Measurements from ENCODE around the gene GNPDA1. TPM values are rescaled to one million over a fixed set of nuclear protein-coding genes. Genes with fewer than 3 reads are reported as not detected.

Gene GNPDA1
- total RNA-seq, 1 donor from 2014 or later = 36.2 TPM

- H3K27me3 ChIP-seq = no peaks in the 10 kb centered on the region
- H3K4me1 ChIP-seq = peaks cover 20% of the 10 kb centered on the region
- peak overlapping the region; percentile 13 for H3K27ac ChIP-seq
- H3K4me3 ChIP-seq = no peak overlapping the region
- ATAC-seq = peak; percentile 91
- intact Hi-C loops (cut with DNase I) = loop anchor here (5.0 kb wide), 2 partner anchors 83 to 268 kb away; partner anchors contain the start of gene PCDH1
- DNase-seq = peak; percentile 89
- TF ChIP-seq CTCF (IDR thresholded peaks at IDR 0.05) = peak; percentile 89
- H3K36me3 ChIP-seq = no peaks in the 10 kb centered on the region
- H3K9me3 ChIP-seq = no peaks in the 10 kb centered on the region
Observed at GRCh38 chr5:141960449-141961323, 52.1 kb downstream of the GNPDA1 start.

- no peaks in the 10 kb centered on the region for H3K36me3 ChIP-seq
- peak overlapping the region; percentile 13 for H3K27ac ChIP-seq
- H3K9me3 ChIP-seq = no peaks in the 10 kb centered on the region
- no peak overlapping the region for H3K4me3 ChIP-seq
- intact Hi-C loops (cut with DNase I) = loop anchor here (5.0 kb wide), 2 partner anchors 83 to 268 kb away; partner anchors contain the start of gene PCDH1
- DNase-seq (no peak), ATAC-seq (no peak)
- peaks cover 20% of the 10 kb centered on the region for H3K4me1 ChIP-seq
- TF ChIP-seq CTCF (IDR thresholded peaks at IDR 0.05) = peak; percentile 28
- no peaks in the 10 kb centered on the region for H3K27me3 ChIP-seq
Observed at GRCh38 chr5:141960018-141960417, 52.8 kb downstream of the GNPDA1 start.

GRCh38 chr5:141958546-141959172, 54.2 kb downstream of the GNPDA1 start:
- peak; percentile 49 for ATAC-seq

GRCh38 chr5:141958113-141958512, 54.7 kb downstream of the GNPDA1 start, which contains the start of gene PCDH12:
Gene PCDH12 (minus strand): TSS chr5:141958202. CDS start chr5:141957851, 351 bp downstream.
- Histone ChIP-seq H3K27ac (peak within 1 kb of the TSS; percentile 78), H3K9me3 (no peaks in the 10 kb centered on the region), H3K4me3 (peak within 1 kb of the TSS; percentile 30), H3K4me1 (peaks cover 20% of the 10 kb centered on the region), H3K27me3 (no peaks in the 10 kb centered on the region), H3K36me3 (no peaks in the 10 kb centered on the region)
- TF ChIP-seq CTCF (IDR thresholded peaks at IDR 0.05) = peak; percentile 16
- ATAC-seq (peak; percentile 29), DNase-seq (no peak)
- intact Hi-C loops (cut with DNase I) = no loop called here

More at GRCh38 chr5:141958546-141959172, 54.2 kb downstream of the GNPDA1 start:
- peaks cover 20% of the 10 kb centered on the region for H3K4me1 ChIP-seq
- no peak for DNase-seq
- intact Hi-C loops (cut with DNase I) = no loop called here
- H3K27ac ChIP-seq = peak overlapping the region; percentile 65
- TF ChIP-seq CTCF (IDR thresholded peaks at IDR 0.05) = no peak
- no peaks in the 10 kb centered on the region for H3K27me3 ChIP-seq
- no peaks in the 10 kb centered on the region for H3K36me3 ChIP-seq
- H3K9me3 ChIP-seq = no peaks in the 10 kb centered on the region
- H3K4me3 ChIP-seq = peak overlapping the region; percentile 30

- H3K4me1 ChIP-seq = peaks cover 20% of the 10 kb centered on the region
- H3K9me3 ChIP-seq = no peaks in the 10 kb centered on the region
- ATAC-seq (no peak), DNase-seq (no peak)
- peak overlapping the region; percentile 30 for H3K4me3 ChIP-seq
- H3K36me3 ChIP-seq = no peaks in the 10 kb centered on the region
- peak overlapping the region; percentile 78 for H3K27ac ChIP-seq
- intact Hi-C loops (cut with DNase I) = no loop called here
- H3K27me3 ChIP-seq = no peaks in the 10 kb centered on the region
- no peak for TF ChIP-seq CTCF (IDR thresholded peaks at IDR 0.05)
Observed at GRCh38 chr5:141957367-141957996, 55.3 kb downstream of the GNPDA1 start.
